ENCODE results near the gene POLRMT. TPM values are rescaled to one million over a fixed set of nuclear protein-coding genes. Genes with fewer than 3 reads are reported as not detected.

The POLRMT gene
- total and polyA plus RNA-seq, 4 donors = 16.1 to 76.7 (median 38.4) TPM

DNA sequence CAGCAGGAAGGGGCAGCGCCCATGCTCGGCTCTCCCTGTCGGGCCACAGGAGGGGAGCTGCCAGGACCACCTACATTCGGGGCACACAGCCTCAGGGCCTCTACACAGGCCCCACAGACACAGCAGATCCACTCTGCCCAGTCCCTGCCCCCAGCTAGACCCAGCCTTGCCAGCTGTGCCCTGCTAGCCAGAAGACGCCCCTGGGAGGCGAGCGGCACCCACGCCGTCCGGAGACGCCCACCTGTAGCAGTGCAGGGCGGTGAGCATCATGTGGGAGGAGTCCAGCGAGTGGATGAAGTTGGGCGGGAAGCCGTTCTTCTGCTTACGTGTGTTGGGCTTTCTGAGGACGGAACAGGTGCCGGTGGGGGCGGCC, 15.1 kb downstream of the POLRMT start:
- Histone ChIP-seq H3K27ac (ENCODE audit: low read depth in 1 of 2, low read length in 1 of 2) (no peak overlapping the region), H3K9ac (ENCODE audit: insufficient read depth in 1 of 2, low read length in 2 of 2) (no peak overlapping the region), H3K27me3 (ENCODE audit: control insufficient read depth in 3 of 3, insufficient read depth in 3 of 3, low read length in 2 of 3) (peaks cover 0 to 7% (median 3%) of the 10 kb centered on the region in 3 donors), H3K9me3 (ENCODE audit: control insufficient read depth in 4 of 4, insufficient read depth in 3 of 4, low read length in 3 of 4) (peaks cover 0 to 13% (median 0%) of the 10 kb centered on the region in 4 donors), H3K4me3 (no peak overlapping the region), H3K36me3 (ENCODE audit: control insufficient read depth in 4 of 4, insufficient read depth in 4 of 4, low read length in 4 of 4) (peaks cover 0 to 59% (median 10%) of the 10 kb centered on the region in 4 donors), H3K4me1 (ENCODE audit: control insufficient read depth in 5 of 5, insufficient read depth in 5 of 5, low read length in 5 of 5) (peaks cover 0 to 6% (median 0%) of the 10 kb centered on the region in 5 donors)
- TF ChIP-seq, protein P1, sequence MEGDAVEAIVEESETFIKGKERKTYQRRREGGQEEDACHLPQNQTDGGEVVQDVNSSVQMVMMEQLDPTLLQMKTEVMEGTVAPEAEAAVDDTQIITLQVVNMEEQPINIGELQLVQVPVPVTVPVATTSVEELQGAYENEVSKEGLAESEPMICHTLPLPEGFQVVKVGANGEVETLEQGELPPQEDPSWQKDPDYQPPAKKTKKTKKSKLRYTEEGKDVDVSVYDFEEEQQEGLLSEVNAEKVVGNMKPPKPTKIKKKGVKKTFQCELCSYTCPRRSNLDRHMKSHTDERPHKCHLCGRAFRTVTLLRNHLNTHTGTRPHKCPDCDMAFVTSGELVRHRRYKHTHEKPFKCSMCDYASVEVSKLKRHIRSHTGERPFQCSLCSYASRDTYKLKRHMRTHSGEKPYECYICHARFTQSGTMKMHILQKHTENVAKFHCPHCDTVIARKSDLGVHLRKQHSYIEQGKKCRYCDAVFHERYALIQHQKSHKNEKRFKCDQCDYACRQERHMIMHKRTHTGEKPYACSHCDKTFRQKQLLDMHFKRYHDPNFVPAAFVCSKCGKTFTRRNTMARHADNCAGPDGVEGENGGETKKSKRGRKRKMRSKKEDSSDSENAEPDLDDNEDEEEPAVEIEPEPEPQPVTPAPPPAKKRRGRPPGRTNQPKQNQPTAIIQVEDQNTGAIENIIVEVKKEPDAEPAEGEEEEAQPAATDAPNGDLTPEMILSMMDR (IDR thresholded peaks at IDR 0.05; ENCODE audit: control extremely low read depth, extremely low read depth) = no peak
- WGBS, 2 donors = 94 to 96% methylated on average over 19 of the region's 19 CpGs
- DNase-seq (no peak), ATAC-seq (ENCODE audit: insufficient read depth, low FRiP score) (no peak)

DNA sequence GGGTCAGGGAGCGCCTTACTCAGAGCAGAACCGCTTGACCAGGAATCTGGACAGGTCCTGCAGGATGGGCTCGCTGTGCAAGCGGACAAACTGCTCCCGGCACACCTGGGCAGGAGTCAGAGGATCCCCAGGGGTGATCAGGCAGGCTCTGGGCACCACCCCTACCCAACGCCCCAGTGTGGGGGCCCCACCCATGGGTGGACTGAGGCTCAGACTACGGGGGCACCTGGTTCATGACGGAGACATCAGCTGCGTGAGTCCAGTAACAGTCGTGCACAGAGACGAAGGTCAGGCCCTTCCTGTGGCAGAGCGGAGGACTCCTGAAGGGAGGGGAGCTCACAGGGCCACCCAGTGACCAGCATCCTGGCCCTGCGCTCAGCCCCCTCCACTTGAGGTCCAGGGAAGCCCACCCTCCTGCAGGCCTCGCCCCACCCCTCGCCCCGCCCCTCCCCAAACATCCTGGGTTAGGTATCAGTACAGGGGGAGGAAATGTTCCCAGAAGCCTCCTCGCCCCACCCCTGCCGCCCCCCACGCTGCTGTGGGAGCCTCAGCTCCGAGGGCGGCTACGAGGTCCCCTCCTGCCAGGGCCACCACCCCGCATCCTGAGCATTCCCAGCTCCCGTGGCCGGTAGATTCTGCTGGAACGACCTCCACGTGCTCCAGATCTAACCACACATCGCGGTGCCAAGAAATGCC, 15.6 kb downstream of the POLRMT start:
- ATAC-seq (ENCODE audit: insufficient read depth, low FRiP score) (no peak), DNase-seq (no peak)
- Histone ChIP-seq H3K4me3 (no peak overlapping the region), H3K27me3 (ENCODE audit: control insufficient read depth in 3 of 3, insufficient read depth in 3 of 3, low read length in 2 of 3) (peaks cover 0 to 7% (median 3%) of the 10 kb centered on the region in 3 donors), H3K27ac (ENCODE audit: low read depth in 1 of 2, low read length in 1 of 2) (no peak overlapping the region), H3K4me1 (ENCODE audit: control insufficient read depth in 5 of 5, insufficient read depth in 5 of 5, low read length in 5 of 5) (peaks cover 0 to 6% (median 0%) of the 10 kb centered on the region in 5 donors), H3K9ac (ENCODE audit: insufficient read depth in 1 of 2, low read length in 2 of 2) (no peak overlapping the region), H3K9me3 (ENCODE audit: control insufficient read depth in 4 of 4, insufficient read depth in 3 of 4, low read length in 3 of 4) (peaks cover 0 to 11% (median 0%) of the 10 kb centered on the region in 4 donors), H3K36me3 (ENCODE audit: control insufficient read depth in 4 of 4, insufficient read depth in 4 of 4, low read length in 4 of 4) (peaks cover 0 to 54% (median 10%) of the 10 kb centered on the region in 4 donors)
- 91 to 92% methylated on average over 29 of the region's 29 CpGs for WGBS, 2 donors
- TF ChIP-seq, protein P1 (IDR thresholded peaks at IDR 0.05; ENCODE audit: control extremely low read depth, extremely low read depth) = no peak

DNA sequence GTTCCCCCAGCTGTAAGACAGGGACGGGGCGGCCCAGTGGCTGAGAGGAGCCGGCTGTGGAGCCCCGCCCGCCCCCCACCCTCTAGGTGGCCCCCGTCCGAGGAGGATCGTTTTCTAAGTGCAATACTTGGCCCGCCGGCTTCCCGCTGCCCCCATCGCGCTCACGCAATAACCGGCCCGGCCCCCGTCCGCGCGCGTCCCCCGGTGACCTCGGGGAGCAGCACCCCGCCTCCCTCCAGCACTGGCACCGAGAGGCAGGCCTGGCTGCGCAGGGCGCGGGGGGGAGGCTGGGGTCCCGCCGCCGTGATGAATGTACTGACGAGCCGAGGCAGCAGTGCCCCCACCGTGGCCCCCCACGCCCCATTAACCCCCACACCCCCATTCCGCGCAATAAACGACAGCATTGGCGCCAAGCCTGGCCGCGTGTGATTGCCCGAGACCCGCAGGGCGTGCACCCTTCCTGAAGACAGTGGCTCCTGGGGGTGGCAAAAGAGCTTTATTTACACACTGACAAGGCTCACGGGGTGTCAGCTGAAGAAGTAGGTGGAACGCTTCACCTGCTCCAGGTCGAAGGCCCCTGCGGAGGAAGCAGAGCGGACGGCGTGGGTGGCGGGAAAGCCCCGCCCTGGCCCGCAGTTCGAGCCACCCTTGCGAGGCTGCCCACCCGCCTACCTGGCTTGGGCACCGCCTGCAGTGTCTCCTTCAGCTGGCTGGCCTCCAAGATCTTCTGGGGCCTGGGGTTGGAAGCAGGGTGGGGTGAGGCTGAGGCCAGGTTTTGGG, 16.4 kb downstream of the POLRMT start:
- peaks cover 0 to 46% (median 10%) of the 10 kb centered on the region in 4 donors for H3K36me3 ChIP-seq (ENCODE audit: control insufficient read depth in 4 of 4, insufficient read depth in 4 of 4, low read length in 4 of 4)
- H3K9ac ChIP-seq (ENCODE audit: insufficient read depth in 1 of 2, low read length in 2 of 2) = no peak overlapping the region
- no peak overlapping the region for H3K4me3 ChIP-seq
- H3K27me3 ChIP-seq (ENCODE audit: control insufficient read depth in 3 of 3, insufficient read depth in 3 of 3, low read length in 2 of 3) = peaks cover 0 to 7% (median 3%) of the 10 kb centered on the region in 3 donors
- WGBS, 2 donors = 87 to 88% methylated on average over 41 to 58 of the region's 58 CpGs
- H3K9me3 ChIP-seq (ENCODE audit: control insufficient read depth in 4 of 4, insufficient read depth in 3 of 4, low read length in 3 of 4) = peaks cover 0 to 11% (median 0%) of the 10 kb centered on the region in 4 donors
- no peak for DNase-seq
- no peak for ATAC-seq (ENCODE audit: insufficient read depth, low FRiP score)
- TF ChIP-seq, protein P1 (IDR thresholded peaks at IDR 0.05; ENCODE audit: control extremely low read depth, extremely low read depth) = no peak
- H3K4me1 ChIP-seq (ENCODE audit: control insufficient read depth in 5 of 5, insufficient read depth in 5 of 5, low read length in 5 of 5) = peaks cover 0 to 6% (median 0%) of the 10 kb centered on the region in 5 donors
- no peak overlapping the region for H3K27ac ChIP-seq (ENCODE audit: low read depth in 1 of 2, low read length in 1 of 2)
